ENCODE data around the gene LILRA5.

- TF ChIP-seq, protein P1, sequence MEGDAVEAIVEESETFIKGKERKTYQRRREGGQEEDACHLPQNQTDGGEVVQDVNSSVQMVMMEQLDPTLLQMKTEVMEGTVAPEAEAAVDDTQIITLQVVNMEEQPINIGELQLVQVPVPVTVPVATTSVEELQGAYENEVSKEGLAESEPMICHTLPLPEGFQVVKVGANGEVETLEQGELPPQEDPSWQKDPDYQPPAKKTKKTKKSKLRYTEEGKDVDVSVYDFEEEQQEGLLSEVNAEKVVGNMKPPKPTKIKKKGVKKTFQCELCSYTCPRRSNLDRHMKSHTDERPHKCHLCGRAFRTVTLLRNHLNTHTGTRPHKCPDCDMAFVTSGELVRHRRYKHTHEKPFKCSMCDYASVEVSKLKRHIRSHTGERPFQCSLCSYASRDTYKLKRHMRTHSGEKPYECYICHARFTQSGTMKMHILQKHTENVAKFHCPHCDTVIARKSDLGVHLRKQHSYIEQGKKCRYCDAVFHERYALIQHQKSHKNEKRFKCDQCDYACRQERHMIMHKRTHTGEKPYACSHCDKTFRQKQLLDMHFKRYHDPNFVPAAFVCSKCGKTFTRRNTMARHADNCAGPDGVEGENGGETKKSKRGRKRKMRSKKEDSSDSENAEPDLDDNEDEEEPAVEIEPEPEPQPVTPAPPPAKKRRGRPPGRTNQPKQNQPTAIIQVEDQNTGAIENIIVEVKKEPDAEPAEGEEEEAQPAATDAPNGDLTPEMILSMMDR (conservative IDR thresholded peaks at IDR 0.05), result no peak
- TF ChIP-seq EZH2 (IDR thresholded peaks at IDR 0.05; ENCODE audit: low read depth), result no peak
Observed at GRCh38 chr19:54275951-54276350, 37.0 kb downstream of the LILRA5 start.

All from PC-9 (cell line).